Fibroblast of lung (primary cell): Measurements from ENCODE around the gene PCGF3. TPM values are rescaled to one million over a fixed set of nuclear protein-coding genes. Genes with fewer than 3 reads are reported as not detected.

Experiments
- DNase-seq, 2 donors: peaks; one replicate each; pipeline versions ENCODE4 v3.0.0 to v3.0.0-alpha.2; 2010; ENCODE audit warnings: low read depth in 2 of 2
- H2AFZ ChIP-seq: 2 replicates; pipeline ENCODE4 v1.5.1; 2012; ENCODE audit warnings: low read length, control low read depth, inconsistent platforms
- H3K27ac ChIP-seq: 2 replicates; pipeline ENCODE4 v1.5.1; 2011; ENCODE audit warnings: low read length, control low read depth; ENCODE audit not compliant: insufficient read depth
- H3K27me3 ChIP-seq: 2 replicates; pipeline ENCODE4 v1.5.1; 2011; ENCODE audit warnings: mild to moderate bottlenecking, low read length; ENCODE audit not compliant: control insufficient read depth, insufficient read depth
- H3K36me3 ChIP-seq: 2 replicates; pipeline ENCODE4 v1.5.1; 2011; ENCODE audit warnings: low read length; ENCODE audit not compliant: control insufficient read depth, insufficient read depth
- H3K4me1 ChIP-seq: 2 replicates; pipeline ENCODE4 v1.5.1; 2011; ENCODE audit warnings: low read length; ENCODE audit not compliant: control insufficient read depth, insufficient read depth; ENCODE audit errors: extremely low read depth
- H3K4me2 ChIP-seq: 2 replicates; pipeline ENCODE4 v1.5.1; 2011; ENCODE audit warnings: low read length, control low read depth; ENCODE audit not compliant: insufficient read depth; ENCODE audit errors: extremely low read depth
- H3K4me3 ChIP-seq, 4 experiments: fragments of 200-600 bp in 1 of 4; sonication (generic) in 1 of 4; replicated peaks in 1 of 4; 2 replicates each; pipeline ENCODE4 v1.5.1; 2011 to 2016; ENCODE audit warnings: low read length in 4 of 4, low read depth in 3 of 4, mild to moderate bottlenecking in 3 of 4, control low read depth in 2 of 4, inconsistent platforms in 1 of 4, mixed read lengths in 1 of 4; ENCODE audit not compliant: insufficient read depth in 1 of 4; ENCODE audit errors: control extremely low read depth in 1 of 4
- H3K79me2 ChIP-seq: 2 replicates; pipeline ENCODE4 v1.5.1; 2012; ENCODE audit warnings: mild to moderate bottlenecking, low read length, inconsistent platforms; ENCODE audit not compliant: control insufficient read depth, insufficient read depth
- H3K9ac ChIP-seq: 2 replicates; pipeline ENCODE4 v1.5.1; 2011; ENCODE audit warnings: mild to moderate bottlenecking, low read length, control low read depth; ENCODE audit not compliant: insufficient read depth
- H3K9me3 ChIP-seq: 2 replicates; pipeline ENCODE4 v1.5.1; 2012; ENCODE audit warnings: low read depth, low read length; ENCODE audit not compliant: control insufficient read depth, insufficient read depth
- H4K20me1 ChIP-seq: 2 replicates; pipeline ENCODE4 v1.5.1; 2011; ENCODE audit warnings: low read length; ENCODE audit not compliant: control insufficient read depth, insufficient read depth; ENCODE audit errors: extremely low read depth
- CTCF ChIP-seq, 2 donors: IDR thresholded peaks in 1 of 2; conservative IDR thresholded peaks in 1 of 2; 1 replicate in 1 of 2; 2 replicates in 1 of 2; pipeline ENCODE4 v1.5.1; 2011 to 2012; ENCODE audit warnings: low read length in 2 of 2, control low read depth in 1 of 2, inconsistent platforms in 1 of 2, low read depth in 1 of 2, mild to moderate bottlenecking in 1 of 2
- EZH2 ChIP-seq: IDR thresholded peaks from 2 replicates; pipeline ENCODE4 v1.5.1; 2012; ENCODE audit warnings: low read length, control low read depth, mild to moderate bottlenecking; ENCODE audit errors: missing control alignments
- polyA plus RNA-seq, 2 donors: library from polyadenylated mRNA; depleted of rRNA in 1 of 2; stranded (reverse) in 1 of 2; unstranded in 1 of 2; fragments of >200 nt; gene quantifications; 2 replicates each; pipeline ENCODE4 v1.2.1, GENCODE V29; 2011 to 2012; ENCODE audit warnings: missing spikeins in 1 of 2
- total RNA-seq: library from RNA; depleted of rRNA; stranded (reverse); fragments of >200 nt; gene quantifications from 2 replicates; pipeline ENCODE4 v1.2.1, GENCODE V29; 2014

Gene PCGF3
- total and polyA plus RNA-seq, 2 donors (not counting 1 experiment from before 2014, with no cell fraction given): 24.8 to 27.1 TPM

GRCh38 chr4:784401-785331 is 79.0 kb downstream of the PCGF3 start:
- Histone ChIP-seq H3K27ac (no peak overlapping the region), H3K4me1 (peaks cover 6% of the 10 kb centered on the region), H3K9me3 (no peaks in the 10 kb centered on the region), H3K27me3 (peaks cover 10% of the 10 kb centered on the region), H4K20me1 (no peaks in the 10 kb centered on the region), H3K4me3 (no peak overlapping the region), H3K9ac (no peak overlapping the region), H3K36me3 (no peaks in the 10 kb centered on the region), H3K4me2 (no peak overlapping the region), H2AFZ (no peak overlapping the region), H3K79me2 (peaks cover 19% of the 10 kb centered on the region)
- no peak for DNase-seq
- TF ChIP-seq EZH2 (no peak), CTCF (conservative IDR thresholded peaks at IDR 0.05 in 1 of 2, IDR thresholded peaks at IDR 0.05 in 1 of 2; ENCODE audit: low read depth in 1 of 2, low read length in 2 of 2) (no peak)

- H3K4me2 ChIP-seq: no peak overlapping the region
- no peaks in the 10 kb centered on the region for H3K36me3 ChIP-seq
- no peak overlapping the region for H3K9ac ChIP-seq
- peak overlapping the region in 1 of 4 experiments; percentile 10 for H3K4me3 ChIP-seq
- DNase-seq: no peak
- H3K27me3 ChIP-seq: peaks cover 10% of the 10 kb centered on the region
- H2AFZ ChIP-seq: no peak overlapping the region
- no peak overlapping the region for H3K27ac ChIP-seq
- H3K79me2 ChIP-seq: peaks cover 11% of the 10 kb centered on the region
- H3K9me3 ChIP-seq: no peaks in the 10 kb centered on the region
- no peak for TF ChIP-seq CTCF (conservative IDR thresholded peaks at IDR 0.05 in 1 of 2, IDR thresholded peaks at IDR 0.05 in 1 of 2; ENCODE audit: low read depth in 1 of 2, low read length in 2 of 2)
- peak; percentile 83 for TF ChIP-seq EZH2
- peaks cover 2% of the 10 kb centered on the region for H3K4me1 ChIP-seq
- no peaks in the 10 kb centered on the region for H4K20me1 ChIP-seq
Measured at GRCh38 chr4:785332-786073, 79.9 kb downstream of the PCGF3 start.

GRCh38 chr4:786074-786741 is 80.6 kb downstream of the PCGF3 start:
- Histone ChIP-seq H3K36me3 (no peaks in the 10 kb centered on the region), H3K9ac (no peak overlapping the region), H3K27me3 (peaks cover 10% of the 10 kb centered on the region), H3K27ac (no peak overlapping the region), H3K79me2 (peaks cover 4% of the 10 kb centered on the region), H3K9me3 (no peaks in the 10 kb centered on the region), H3K4me3 (peak overlapping the region in 1 of 4 experiments; percentile 10), H3K4me2 (no peak overlapping the region), H3K4me1 (peaks cover 2% of the 10 kb centered on the region), H4K20me1 (no peaks in the 10 kb centered on the region), H2AFZ (no peak overlapping the region)
- TF ChIP-seq CTCF (conservative IDR thresholded peaks at IDR 0.05 in 1 of 2, IDR thresholded peaks at IDR 0.05 in 1 of 2; ENCODE audit: low read depth in 1 of 2, low read length in 2 of 2): no peak
- no peak for TF ChIP-seq EZH2
- no peak for DNase-seq
